ENCODE measurements around the gene ZNF784. TPM values are rescaled to one million over a fixed set of nuclear protein-coding genes. Genes with fewer than 3 reads are reported as not detected.

Gene ZNF784
- total and polyA plus RNA-seq, 4 donors, result 0.79 to 6.0 (median 3.8) TPM

DNA sequence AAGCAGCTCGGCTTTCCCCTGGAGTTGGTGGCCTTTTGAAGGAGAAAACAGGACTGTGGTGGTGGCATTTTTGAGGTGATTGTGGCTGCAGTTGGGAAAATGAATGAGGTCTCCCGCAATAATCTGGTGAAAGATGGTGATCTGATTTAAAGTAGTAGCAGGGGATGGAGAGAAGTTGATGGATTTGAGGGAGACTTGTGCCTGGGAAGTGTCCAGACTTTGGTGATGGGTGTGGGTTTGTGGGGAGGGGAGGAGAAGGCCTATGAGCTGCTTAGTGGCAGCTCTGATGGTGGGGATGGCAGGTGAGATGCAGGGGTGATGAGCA, 46.6 kb upstream of the ZNF784 start:
- TF ChIP-seq, protein P1, sequence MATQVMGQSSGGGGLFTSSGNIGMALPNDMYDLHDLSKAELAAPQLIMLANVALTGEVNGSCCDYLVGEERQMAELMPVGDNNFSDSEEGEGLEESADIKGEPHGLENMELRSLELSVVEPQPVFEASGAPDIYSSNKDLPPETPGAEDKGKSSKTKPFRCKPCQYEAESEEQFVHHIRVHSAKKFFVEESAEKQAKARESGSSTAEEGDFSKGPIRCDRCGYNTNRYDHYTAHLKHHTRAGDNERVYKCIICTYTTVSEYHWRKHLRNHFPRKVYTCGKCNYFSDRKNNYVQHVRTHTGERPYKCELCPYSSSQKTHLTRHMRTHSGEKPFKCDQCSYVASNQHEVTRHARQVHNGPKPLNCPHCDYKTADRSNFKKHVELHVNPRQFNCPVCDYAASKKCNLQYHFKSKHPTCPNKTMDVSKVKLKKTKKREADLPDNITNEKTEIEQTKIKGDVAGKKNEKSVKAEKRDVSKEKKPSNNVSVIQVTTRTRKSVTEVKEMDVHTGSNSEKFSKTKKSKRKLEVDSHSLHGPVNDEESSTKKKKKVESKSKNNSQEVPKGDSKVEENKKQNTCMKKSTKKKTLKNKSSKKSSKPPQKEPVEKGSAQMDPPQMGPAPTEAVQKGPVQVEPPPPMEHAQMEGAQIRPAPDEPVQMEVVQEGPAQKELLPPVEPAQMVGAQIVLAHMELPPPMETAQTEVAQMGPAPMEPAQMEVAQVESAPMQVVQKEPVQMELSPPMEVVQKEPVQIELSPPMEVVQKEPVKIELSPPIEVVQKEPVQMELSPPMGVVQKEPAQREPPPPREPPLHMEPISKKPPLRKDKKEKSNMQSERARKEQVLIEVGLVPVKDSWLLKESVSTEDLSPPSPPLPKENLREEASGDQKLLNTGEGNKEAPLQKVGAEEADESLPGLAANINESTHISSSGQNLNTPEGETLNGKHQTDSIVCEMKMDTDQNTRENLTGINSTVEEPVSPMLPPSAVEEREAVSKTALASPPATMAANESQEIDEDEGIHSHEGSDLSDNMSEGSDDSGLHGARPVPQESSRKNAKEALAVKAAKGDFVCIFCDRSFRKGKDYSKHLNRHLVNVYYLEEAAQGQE (IDR thresholded peaks at IDR 0.05), result no peak
- no peak for TF ChIP-seq RXRA (IDR thresholded peaks at IDR 0.05)
- no peak for TF ChIP-seq RAD21 (IDR thresholded peaks at IDR 0.05)
- TF ChIP-seq YY1 (IDR thresholded peaks at IDR 0.05), result no peak
- no peak for TF ChIP-seq HNF4G (IDR thresholded peaks at IDR 0.05)
- TF ChIP-seq TAF1 (conservative IDR thresholded peaks at IDR 0.05), result no peak
- TF ChIP-seq, protein P2, sequence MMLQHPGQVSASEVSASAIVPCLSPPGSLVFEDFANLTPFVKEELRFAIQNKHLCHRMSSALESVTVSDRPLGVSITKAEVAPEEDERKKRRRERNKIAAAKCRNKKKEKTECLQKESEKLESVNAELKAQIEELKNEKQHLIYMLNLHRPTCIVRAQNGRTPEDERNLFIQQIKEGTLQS (IDR thresholded peaks at IDR 0.05), result no peak
- TF ChIP-seq HNF4A (conservative IDR thresholded peaks at IDR 0.05), result no peak
- TF ChIP-seq GABPA (IDR thresholded peaks at IDR 0.05 in 1 of 2, conservative IDR thresholded peaks at IDR 0.05 in 1 of 2), result no peak
- no peak for TF ChIP-seq FOXA1 (IDR thresholded peaks at IDR 0.05)
- TF ChIP-seq, protein P3, sequence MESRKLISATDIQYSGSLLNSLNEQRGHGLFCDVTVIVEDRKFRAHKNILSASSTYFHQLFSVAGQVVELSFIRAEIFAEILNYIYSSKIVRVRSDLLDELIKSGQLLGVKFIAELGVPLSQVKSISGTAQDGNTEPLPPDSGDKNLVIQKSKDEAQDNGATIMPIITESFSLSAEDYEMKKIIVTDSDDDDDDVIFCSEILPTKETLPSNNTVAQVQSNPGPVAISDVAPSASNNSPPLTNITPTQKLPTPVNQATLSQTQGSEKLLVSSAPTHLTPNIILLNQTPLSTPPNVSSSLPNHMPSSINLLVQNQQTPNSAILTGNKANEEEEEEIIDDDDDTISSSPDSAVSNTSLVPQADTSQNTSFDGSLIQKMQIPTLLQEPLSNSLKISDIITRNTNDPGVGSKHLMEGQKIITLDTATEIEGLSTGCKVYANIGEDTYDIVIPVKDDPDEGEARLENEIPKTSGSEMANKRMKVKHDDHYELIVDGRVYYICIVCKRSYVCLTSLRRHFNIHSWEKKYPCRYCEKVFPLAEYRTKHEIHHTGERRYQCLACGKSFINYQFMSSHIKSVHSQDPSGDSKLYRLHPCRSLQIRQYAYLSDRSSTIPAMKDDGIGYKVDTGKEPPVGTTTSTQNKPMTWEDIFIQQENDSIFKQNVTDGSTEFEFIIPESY (IDR thresholded peaks at IDR 0.05), result no peak
- no peak for TF ChIP-seq EGR1 (IDR thresholded peaks at IDR 0.05; ENCODE audit: low read depth in 2 of 2)
- Histone ChIP-seq H3K4me3 (ENCODE audit: low read depth in 1 of 3, low read length in 3 of 3) (no peak overlapping the region), H3K9ac (ENCODE audit: low read depth in 1 of 2, low read length in 2 of 2) (no peak overlapping the region), H3K36me3 (ENCODE audit: control insufficient read depth in 4 of 4, insufficient read depth in 3 of 4, low read depth in 1 of 4, low read length in 3 of 4) (peaks cover 16 to 53% (median 39%) of the 10 kb centered on the region in 4 donors), H3K9me3 (ENCODE audit: control insufficient read depth in 4 of 4, low read length in 3 of 4) (no peaks in the 10 kb centered on the region), H3K4me1 (ENCODE audit: control insufficient read depth in 4 of 4, insufficient read depth in 4 of 4, low read length in 3 of 4) (peaks cover 0 to 27% (median 16%) of the 10 kb centered on the region in 4 donors), H3K27ac (ENCODE audit: low read depth in 1 of 2, low read length in 2 of 2) (no peak overlapping the region), H3K27me3 (ENCODE audit: control insufficient read depth in 4 of 4, insufficient read depth in 4 of 4, low read length in 3 of 4) (no peaks in the 10 kb centered on the region)
- WGBS, result 82% methylated on average over 2 of the region's 2 CpGs
- DNase-seq (ENCODE audit: low spot score), result no peak

DNA sequence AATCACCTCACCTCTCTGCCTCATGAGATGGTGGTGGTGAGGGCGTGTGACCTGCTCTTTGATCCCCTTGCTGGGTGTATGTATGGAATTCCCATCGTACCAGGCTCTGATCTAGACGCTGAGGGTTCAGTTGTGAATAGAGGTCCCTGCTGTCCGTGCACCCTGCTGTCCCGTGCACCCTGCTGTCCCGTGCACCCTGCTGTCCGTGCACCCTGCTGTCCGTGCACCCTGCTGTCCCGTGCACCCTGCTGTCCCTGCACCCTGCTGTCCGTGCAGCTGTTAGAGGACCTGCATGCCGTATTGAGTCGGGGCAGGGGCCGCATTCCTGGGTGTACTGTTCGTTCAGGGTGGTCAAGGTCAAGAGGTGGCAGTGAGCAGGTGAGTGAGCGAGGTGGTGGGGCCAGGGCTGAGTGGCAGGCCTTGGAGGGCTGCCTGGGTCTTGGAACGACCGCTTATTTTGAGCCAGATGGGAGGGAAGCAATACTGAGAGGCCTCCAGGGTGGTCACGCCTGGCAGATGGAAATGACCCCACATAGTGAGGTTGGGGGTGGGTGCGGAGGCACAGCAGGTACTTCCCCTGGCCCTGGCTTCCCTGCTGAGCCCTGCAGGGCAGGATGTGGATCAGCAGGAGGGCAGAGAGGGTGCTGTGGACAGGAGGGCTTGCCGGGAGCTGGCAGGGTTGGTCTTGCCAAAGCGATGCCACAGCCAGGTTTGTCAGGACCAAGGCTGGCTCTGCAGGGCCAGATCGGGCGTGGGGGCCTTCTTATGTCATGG, 46.1 kb upstream of the ZNF784 start:
- 81% methylated on average over 23 of the region's 23 CpGs for WGBS
- H3K36me3 ChIP-seq (ENCODE audit: control insufficient read depth in 4 of 4, insufficient read depth in 3 of 4, low read depth in 1 of 4, low read length in 3 of 4), result peaks cover 18 to 55% (median 43%) of the 10 kb centered on the region in 4 donors

More for the DNA sequence above, 46.1 kb upstream of the ZNF784 start:
- Histone ChIP-seq H3K4me3 (ENCODE audit: low read depth in 1 of 3, low read length in 3 of 3) (no peak overlapping the region), H3K27ac (ENCODE audit: low read depth in 1 of 2, low read length in 2 of 2) (no peak overlapping the region), H3K9me3 (ENCODE audit: control insufficient read depth in 4 of 4, low read length in 3 of 4) (no peaks in the 10 kb centered on the region), H3K4me1 (ENCODE audit: control insufficient read depth in 4 of 4, insufficient read depth in 4 of 4, low read length in 3 of 4) (peaks cover 0 to 24% (median 12%) of the 10 kb centered on the region in 4 donors), H3K9ac (ENCODE audit: low read depth in 1 of 2, low read length in 2 of 2) (no peak overlapping the region), H3K27me3 (ENCODE audit: control insufficient read depth in 4 of 4, insufficient read depth in 4 of 4, low read length in 3 of 4) (no peaks in the 10 kb centered on the region)
- no peak for TF ChIP-seq HNF4G (IDR thresholded peaks at IDR 0.05)
- TF ChIP-seq SP1 (IDR thresholded peaks at IDR 0.05), result no peak
- TF ChIP-seq EGR1 (IDR thresholded peaks at IDR 0.05; ENCODE audit: low read depth in 2 of 2), result no peak
- no peak for TF ChIP-seq RAD21 (IDR thresholded peaks at IDR 0.05)
- no peak for TF ChIP-seq FOXA1 (IDR thresholded peaks at IDR 0.05)
- TF ChIP-seq, protein P1 (IDR thresholded peaks at IDR 0.05), result no peak
- DNase-seq (ENCODE audit: low spot score), result peak; percentile 60
